ENCODE measurements around the gene PLEKHA7. TPM values are rescaled to one million over a fixed set of nuclear protein-coding genes. Genes with fewer than 3 reads are reported as not detected.
"Not testable (repeated sequence)": the region's sequence is repeated elsewhere in the genome, so short reads cannot be mapped to it uniquely, and the experiment has no call there.

The PLEKHA7 gene
- total RNA-seq, 1 experiment from 2014 or later, result not detected

- no peak overlapping the region for H3K4me3 ChIP-seq
- H3K9me3 ChIP-seq, result no peaks in the 10 kb centered on the region
- H3K27me3 ChIP-seq, result peaks cover 5% of the 10 kb centered on the region; the same call in 1 of the 2 replicates
- no peaks in the 10 kb centered on the region for H3K36me3 ChIP-seq
- no peak for DNase-seq
Measured at GRCh38 chr11:17012712-17013547, 1.3 kb downstream of the PLEKHA7 start.

- Histone ChIP-seq H3K27me3 (peaks cover 5% of the 10 kb centered on the region; the same call in 1 of the 2 replicates), H3K9me3 (no peaks in the 10 kb centered on the region)
Measured at GRCh38 chr11:17012179-17012578, 2.0 kb downstream of the PLEKHA7 start.

GRCh38 chr11:17010851-17011420, 3.3 kb downstream of the PLEKHA7 start:
- Histone ChIP-seq H3K27me3 (peaks cover 5% of the 10 kb centered on the region; the same call in 1 of the 2 replicates), H3K4me3 (no peak overlapping the region), H3K9me3 (no peaks in the 10 kb centered on the region), H3K36me3 (no peaks in the 10 kb centered on the region)
- DNase-seq, result no peak

More at GRCh38 chr11:17012179-17012578, 2.0 kb downstream of the PLEKHA7 start:
- Histone ChIP-seq H3K4me3 (no peak overlapping the region), H3K36me3 (no peaks in the 10 kb centered on the region)
- DNase-seq, result no peak

GRCh38 chr11:17008099-17008498, 6.1 kb downstream of the PLEKHA7 start:
- Histone ChIP-seq H3K27me3 (no peaks in the 10 kb centered on the region), H3K9me3 (no peaks in the 10 kb centered on the region), H3K36me3 (no peaks in the 10 kb centered on the region), H3K4me3 (no peak overlapping the region)
- DNase-seq, result no peak

- DNase-seq, result no peak
- no peaks in the 10 kb centered on the region for H3K27me3 ChIP-seq
- no peaks in the 10 kb centered on the region for H3K36me3 ChIP-seq
- no peaks in the 10 kb centered on the region for H3K9me3 ChIP-seq
- H3K4me3 ChIP-seq, result no peak overlapping the region
Measured at GRCh38 chr11:17005646-17006045, 8.6 kb downstream of the PLEKHA7 start.

- DNase-seq, result no peak
- Histone ChIP-seq H3K9me3 (no peaks in the 10 kb centered on the region), H3K4me3 (no peak overlapping the region), H3K27me3 (no peaks in the 10 kb centered on the region), H3K36me3 (no peaks in the 10 kb centered on the region)
Measured at GRCh38 chr11:17004486-17005148, 9.6 kb downstream of the PLEKHA7 start.

- no peaks in the 10 kb centered on the region for H3K36me3 ChIP-seq
- no peaks in the 10 kb centered on the region for H3K27me3 ChIP-seq
- H3K9me3 ChIP-seq, result no peaks in the 10 kb centered on the region
- no peak overlapping the region for H3K4me3 ChIP-seq
- DNase-seq, result no peak
Measured at GRCh38 chr11:17003426-17003825, 10.8 kb downstream of the PLEKHA7 start.

DNA sequence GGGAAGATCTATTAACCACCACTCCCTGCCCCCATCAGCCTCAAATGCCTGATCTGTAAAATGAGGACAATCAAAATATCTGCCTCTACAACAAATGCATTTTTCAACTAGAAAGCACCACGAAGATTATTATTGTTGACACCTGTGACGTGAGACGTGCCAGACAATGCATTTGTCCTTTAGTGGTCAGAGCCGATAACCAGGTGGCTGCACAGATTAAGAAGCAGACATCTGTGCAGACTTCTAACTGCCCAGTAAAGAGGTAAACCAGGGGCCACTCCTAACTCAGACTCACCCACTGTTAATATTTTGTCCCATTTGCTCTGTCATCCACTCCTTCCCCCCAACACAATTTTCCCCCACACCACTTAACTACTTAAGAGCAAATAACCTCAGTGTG, 11.7 kb downstream of the PLEKHA7 start:
- Histone ChIP-seq H3K9me3 (no peaks in the 10 kb centered on the region), H3K36me3 (no peaks in the 10 kb centered on the region), H3K4me3 (no peak overlapping the region), H3K27me3 (no peaks in the 10 kb centered on the region)
- no peak for DNase-seq

DNA sequence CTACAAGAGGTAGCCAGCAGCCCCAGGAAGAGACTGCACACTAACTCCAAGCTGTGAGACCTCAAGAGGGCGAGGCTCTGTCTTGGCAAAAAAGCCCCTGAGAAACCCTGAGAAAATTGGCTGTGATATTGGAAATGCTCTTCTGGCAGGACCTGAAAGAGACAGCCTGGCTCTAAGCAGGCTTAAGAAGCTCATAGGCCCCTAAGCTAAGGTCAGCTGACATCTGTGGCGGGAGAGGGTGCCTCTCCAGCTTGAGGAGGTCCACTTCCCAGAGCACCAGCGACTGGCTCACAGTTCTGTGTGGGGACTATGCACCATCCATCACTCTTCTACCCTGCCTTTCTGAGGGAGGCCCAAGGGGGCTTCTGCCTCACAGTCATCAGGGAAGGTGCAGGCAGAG, 12.4 kb downstream of the PLEKHA7 start:
- DNase-seq, result no peak
- H3K9me3 ChIP-seq, result no peaks in the 10 kb centered on the region
- no peaks in the 10 kb centered on the region for H3K27me3 ChIP-seq
- no peak overlapping the region for H3K4me3 ChIP-seq
- H3K36me3 ChIP-seq, result no peaks in the 10 kb centered on the region

DNA sequence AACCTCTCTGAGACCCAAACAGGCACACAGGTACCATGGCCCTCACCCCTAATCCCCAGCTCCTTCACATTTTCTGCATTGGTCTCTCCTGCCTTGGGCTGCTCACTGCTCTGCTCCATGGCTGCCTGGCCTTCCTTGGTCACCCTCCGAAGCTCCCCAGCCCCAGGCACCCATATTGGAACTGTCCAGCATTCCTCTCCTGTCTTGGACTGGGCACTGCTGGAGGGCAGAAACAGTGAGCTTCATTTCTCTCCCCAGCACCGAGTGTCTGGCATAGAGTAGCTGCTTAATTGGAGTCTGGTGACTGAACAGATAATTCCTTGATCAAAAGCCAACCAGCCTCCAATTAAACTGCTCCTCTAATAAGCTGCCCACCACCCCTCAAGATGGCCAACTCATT, 13.2 kb downstream of the PLEKHA7 start:
- H3K9me3 ChIP-seq, result no peaks in the 10 kb centered on the region
- DNase-seq, result no peak
- no peaks in the 10 kb centered on the region for H3K27me3 ChIP-seq
- H3K36me3 ChIP-seq, result no peaks in the 10 kb centered on the region
- H3K4me3 ChIP-seq, result no peak overlapping the region

DNA sequence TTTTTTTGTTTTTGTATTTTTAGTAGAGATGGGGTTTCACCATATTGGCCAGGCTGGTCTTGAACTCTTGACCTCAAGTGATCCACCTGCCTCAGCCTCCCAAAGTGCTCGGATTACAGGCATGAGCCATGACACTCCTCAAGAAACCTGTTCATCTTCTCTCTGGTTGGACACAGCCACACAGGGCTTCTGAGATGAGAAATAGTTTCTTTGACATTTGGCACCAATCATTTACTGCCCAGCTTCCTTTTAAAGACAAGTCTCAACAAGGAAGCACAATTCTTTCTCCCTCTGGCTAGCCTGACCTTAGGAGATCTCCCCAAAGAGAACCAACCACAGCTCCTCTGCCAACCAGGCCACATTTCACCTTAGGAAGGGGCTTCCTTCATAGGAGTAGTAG, 14.0 kb downstream of the PLEKHA7 start:
- H3K9me3 ChIP-seq, H3K27me3 ChIP-seq, H3K36me3 ChIP-seq, DNase-seq, H3K4me3 ChIP-seq: not testable (repeated sequence)

- no peak for DNase-seq
- no peak overlapping the region for H3K4me3 ChIP-seq
Measured at GRCh38 chr11:16999116-16999515, 15.1 kb downstream of the PLEKHA7 start.

DNA sequence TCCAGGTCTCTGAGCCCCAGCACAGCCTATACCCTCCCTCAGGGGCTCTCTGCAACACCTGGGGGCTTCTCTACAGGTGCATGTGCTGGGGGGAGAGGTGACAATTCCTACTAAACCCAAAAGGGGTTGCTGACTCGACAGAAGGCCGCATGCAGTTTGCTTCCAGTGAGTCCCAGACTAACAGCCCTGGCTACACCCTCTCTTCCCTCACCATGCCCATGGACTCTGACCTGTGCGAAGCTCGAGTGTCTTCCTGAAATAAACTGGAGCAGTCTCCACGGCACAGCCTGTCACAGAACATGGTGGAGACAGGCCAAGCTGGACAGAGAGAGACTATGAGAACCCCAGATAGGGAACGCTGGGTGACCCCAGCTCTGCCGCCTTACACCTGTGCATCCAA, 16.6 kb downstream of the PLEKHA7 start:
- DNase-seq, result no peak
- Histone ChIP-seq H3K9me3 (no peaks in the 10 kb centered on the region), H3K4me3 (no peak overlapping the region), H3K27me3 (no peaks in the 10 kb centered on the region), H3K36me3 (no peaks in the 10 kb centered on the region)

More at GRCh38 chr11:16999116-16999515, 15.1 kb downstream of the PLEKHA7 start:
- Histone ChIP-seq H3K36me3 (no peaks in the 10 kb centered on the region), H3K9me3 (no peaks in the 10 kb centered on the region), H3K27me3 (no peaks in the 10 kb centered on the region)

GRCh38 chr11:16993495-16993894, 20.7 kb downstream of the PLEKHA7 start:
- Histone ChIP-seq H3K27me3 (no peaks in the 10 kb centered on the region), H3K36me3 (no peaks in the 10 kb centered on the region), H3K4me3 (no peak overlapping the region), H3K9me3 (no peaks in the 10 kb centered on the region)
- DNase-seq, result no peak

DNA sequence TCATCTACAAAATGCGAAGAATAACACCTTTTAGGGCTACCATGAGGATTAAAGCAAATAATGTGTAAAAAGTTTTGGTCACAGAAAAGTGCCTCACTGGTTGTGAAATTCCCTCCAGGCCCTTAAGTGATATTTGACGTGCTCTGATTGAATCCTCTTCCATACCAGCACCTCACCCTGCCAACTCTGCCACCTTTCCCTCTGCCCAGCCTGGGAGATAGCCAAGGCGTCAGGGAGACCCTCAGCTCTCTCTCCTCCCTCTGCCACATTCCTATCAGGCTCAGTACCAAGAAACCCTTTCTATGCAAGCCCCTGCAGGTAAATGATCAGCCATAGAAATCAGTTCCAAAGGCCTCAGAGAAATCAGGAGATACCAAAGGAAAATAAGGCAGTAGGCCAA, 21.4 kb downstream of the PLEKHA7 start:
- DNase-seq, result no peak
- Histone ChIP-seq H3K27me3 (no peaks in the 10 kb centered on the region), H3K36me3 (no peaks in the 10 kb centered on the region), H3K9me3 (no peaks in the 10 kb centered on the region), H3K4me3 (no peak overlapping the region)

GRCh38 chr11:16989554-16989953, 24.7 kb downstream of the PLEKHA7 start:
- Histone ChIP-seq H3K27me3 (no peaks in the 10 kb centered on the region), H3K9me3 (no peaks in the 10 kb centered on the region), H3K36me3 (no peaks in the 10 kb centered on the region), H3K4me3 (no peak overlapping the region)
- no peak for DNase-seq

GRCh38 chr11:16987205-16987568, 27.0 kb downstream of the PLEKHA7 start:
- H3K27me3 ChIP-seq, result no peaks in the 10 kb centered on the region
- H3K36me3 ChIP-seq, result no peaks in the 10 kb centered on the region
- H3K4me3 ChIP-seq, result no peak overlapping the region
- no peaks in the 10 kb centered on the region for H3K9me3 ChIP-seq
- DNase-seq, result no peak

Data from MG63 (cell line).